ENCODE data around the gene KRTAP12-2.
"Not testable (repeated sequence)": the region's sequence is repeated elsewhere in the genome, so short reads cannot be mapped to it uniquely, and the experiment has no call there.

Gene KRTAP12-2

GRCh38 chr21:44701541-44701940 lies 34.8 kb upstream of the KRTAP12-2 start:
- DNase-seq (ENCODE audit: extremely low read depth, low read depth), result no peak
- H3K4me3 ChIP-seq (replicated peaks; ENCODE audit: low read depth, low read length), result no peak overlapping the region
- no peak for TF ChIP-seq CTCF (IDR thresholded peaks at IDR 0.05; ENCODE audit: low read depth, low read length, missing control alignments)

- TF ChIP-seq CTCF (IDR thresholded peaks at IDR 0.05; ENCODE audit: low read depth, low read length, missing control alignments), result no peak
- H3K4me3 ChIP-seq (replicated peaks; ENCODE audit: low read depth, low read length), result no peak overlapping the region
- no peak for DNase-seq (ENCODE audit: extremely low read depth, low read depth)
Observed at GRCh38 chr21:44701023-44701400, 34.3 kb upstream of the KRTAP12-2 start.

DNA sequence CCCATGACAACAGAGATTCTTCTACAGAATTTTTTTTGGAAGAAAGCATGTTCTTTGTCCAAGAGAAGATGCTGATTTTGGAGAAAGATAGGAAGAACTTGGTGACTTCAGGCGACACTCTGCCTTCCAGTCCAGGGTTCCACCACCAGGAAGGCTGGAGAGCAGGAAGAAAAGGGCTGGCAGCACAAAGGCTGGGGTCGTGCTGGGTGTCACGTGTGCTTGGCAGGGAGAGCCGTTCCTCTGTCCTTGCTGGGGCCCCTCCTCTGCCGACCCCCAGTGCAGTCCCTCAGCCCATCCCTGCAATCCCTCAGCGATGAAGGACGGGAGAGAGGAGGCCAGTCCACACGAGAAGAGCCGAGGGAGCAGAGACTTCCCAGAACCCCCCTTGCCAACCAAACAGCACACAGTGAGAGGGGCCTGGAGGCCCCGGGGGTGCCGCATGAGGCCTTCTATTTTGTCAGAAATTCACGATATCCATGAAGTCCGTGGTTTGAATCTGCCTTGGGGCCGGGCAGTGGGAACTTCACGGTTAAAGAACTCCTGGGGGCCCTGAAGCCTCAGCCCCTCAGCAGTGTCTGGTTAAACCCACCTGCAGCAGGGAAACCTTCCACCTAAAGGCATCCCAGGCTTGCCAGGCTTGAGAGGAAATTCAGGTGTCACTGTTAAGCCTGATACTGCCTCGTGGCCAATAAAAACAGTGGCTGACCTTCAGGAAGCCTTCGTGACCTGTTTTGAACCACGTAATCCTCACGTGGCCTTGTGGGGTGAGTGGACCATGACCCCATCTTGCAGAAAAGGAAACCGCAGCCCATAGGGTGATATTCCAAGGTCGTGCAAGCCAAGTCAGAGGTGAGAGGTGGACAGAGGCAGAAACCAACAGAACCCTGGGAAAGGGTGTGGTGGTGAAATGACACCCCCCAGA lies 33.6 kb upstream of the KRTAP12-2 start:
- no peak for DNase-seq (ENCODE audit: extremely low read depth, low read depth)
- no peak for TF ChIP-seq CTCF (IDR thresholded peaks at IDR 0.05; ENCODE audit: low read depth, low read length, missing control alignments)
- no peak overlapping the region for H3K4me3 ChIP-seq (replicated peaks; ENCODE audit: low read depth, low read length)

DNA sequence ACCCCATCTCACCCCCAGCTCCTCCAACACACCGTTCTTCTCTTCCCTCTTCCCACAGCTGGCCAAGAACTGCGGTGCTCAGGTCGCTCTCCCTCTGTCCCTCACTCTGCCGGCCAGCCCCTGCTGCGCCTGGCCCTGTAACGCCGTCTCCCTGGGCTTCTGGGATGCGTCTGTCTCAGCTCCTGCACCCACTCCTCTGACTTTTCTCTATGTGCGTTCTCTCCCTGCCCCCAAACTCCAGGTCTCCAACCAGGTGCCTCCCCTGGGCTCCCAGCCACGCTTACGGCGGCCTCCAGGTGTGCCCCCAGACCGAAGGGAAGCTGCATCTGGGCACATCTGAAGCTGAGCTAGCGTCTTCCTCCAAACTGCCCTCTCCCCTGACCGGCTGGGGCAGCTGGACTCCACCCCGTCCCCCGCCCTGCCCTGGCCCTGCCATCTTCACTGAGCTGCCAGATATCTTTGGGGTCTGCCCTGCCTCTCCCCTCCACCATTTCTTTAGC lies 32.8 kb upstream of the KRTAP12-2 start:
- H3K4me3 ChIP-seq (replicated peaks; ENCODE audit: low read depth, low read length), result no peak overlapping the region
- no peak for TF ChIP-seq CTCF (IDR thresholded peaks at IDR 0.05; ENCODE audit: low read depth, low read length, missing control alignments)
- no peak for DNase-seq (ENCODE audit: extremely low read depth, low read depth)

DNA sequence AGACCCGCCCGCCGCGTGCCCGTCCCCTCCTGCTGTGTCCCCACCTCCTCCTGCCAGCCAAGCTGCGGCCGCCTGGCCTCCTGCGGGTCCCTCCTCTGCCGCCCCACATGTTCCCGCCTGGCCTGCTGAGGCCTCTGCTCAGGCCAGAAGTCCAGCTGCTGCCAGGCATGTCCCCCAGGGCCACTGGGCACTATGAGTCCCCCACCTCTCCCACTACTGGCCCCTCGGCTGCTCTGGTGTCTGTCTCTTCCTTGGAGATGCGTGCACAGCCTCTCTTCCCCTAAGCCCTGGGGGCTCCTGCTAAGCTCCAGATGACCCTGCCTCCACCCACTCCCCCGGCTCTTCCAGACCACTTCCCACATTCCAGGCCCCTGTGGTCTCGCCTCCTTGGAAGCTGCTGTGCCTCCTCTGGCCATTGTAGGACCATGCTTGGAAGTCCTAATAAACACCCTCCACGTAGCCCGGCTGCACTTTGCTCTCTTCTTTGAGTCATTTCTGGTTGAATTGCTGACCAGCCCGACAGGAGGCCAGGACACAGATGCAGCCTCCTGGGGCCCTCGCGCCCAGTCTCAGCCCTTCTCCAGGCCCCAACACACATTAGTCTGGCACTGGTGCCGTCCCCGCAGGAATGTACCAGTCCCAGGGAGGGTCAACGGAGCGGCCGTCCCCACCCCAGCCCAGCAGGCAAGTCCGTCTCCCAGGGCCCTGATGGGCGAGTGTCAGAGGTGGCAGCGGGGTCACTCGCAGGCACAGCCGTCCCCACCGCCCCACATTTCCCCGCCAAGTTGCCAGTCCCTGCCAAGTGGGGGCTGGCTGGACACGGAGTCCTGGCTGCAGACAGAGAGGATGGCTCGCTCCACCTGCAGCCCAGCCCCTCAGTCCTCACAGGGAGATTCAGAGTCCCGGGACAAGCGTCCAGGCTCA lies 31.3 kb upstream of the KRTAP12-2 start:
- H3K4me3 ChIP-seq (replicated peaks; ENCODE audit: low read depth, low read length), result no peak overlapping the region

GRCh38 chr21:44697172-44697810 lies 30.6 kb upstream of the KRTAP12-2 start, which contains the start of gene KRTAP10-12:
TSS of gene KRTAP10-12 (plus strand) at chr21:44697172. CDS start at chr21:44697202, 30 bp downstream.
- not testable (repeated sequence) for DNase-seq (ENCODE audit: extremely low read depth, low read depth)

More for the DNA sequence above, 31.3 kb upstream of the KRTAP12-2 start:
- TF ChIP-seq CTCF (IDR thresholded peaks at IDR 0.05; ENCODE audit: low read depth, low read length, missing control alignments), result no peak
- no peak for DNase-seq (ENCODE audit: extremely low read depth, low read depth)

More at GRCh38 chr21:44697172-44697810, 30.6 kb upstream of the KRTAP12-2 start, which contains the start of gene KRTAP10-12:
- H3K4me3 ChIP-seq (replicated peaks; ENCODE audit: low read depth, low read length), result not testable (repeated sequence)

All from HFF-Myc (cell line).